H1 (cell line): Measurements from ENCODE around the gene MIPEP. TPM values are rescaled to one million over a fixed set of nuclear protein-coding genes. Genes with fewer than 3 reads are reported as not detected.

ENCODE experiments used
- CTCF ChIA-PET: fragments of 300-600 bp; sonication (Branson Sonifier 250); formaldehyde crosslinking; loops from one replicate; lab custom pipeline; 2021; ENCODE audit not compliant: partially characterized antibody; lab: Charles Lee
- POLR2A ChIA-PET: fragments of 300-600 bp; sonication (Branson Sonifier 250); formaldehyde crosslinking; loops from one replicate; lab custom pipeline; 2021; ENCODE audit warnings: inconsistent platforms; ENCODE audit not compliant: partially characterized antibody; lab: Charles Lee
- DNase-seq, 2 experiments: peaks; one replicate each; pipeline versions ENCODE4 v3.0.0 to v3.0.0-alpha.2; 2010 to 2022; ENCODE audit warnings: low spot score in 2 of 2, low read depth in 1 of 2, mixed read lengths in 1 of 2
- FAIRE-seq: peaks from 2 replicates; lab custom pipeline; 2011; peaks lifted over from hg19 to GRCh38; lab: Jason Lieb, UNC
- H2AFZ ChIP-seq: 2 replicates; pipeline ENCODE4 v1.8.1; 2012; ENCODE audit warnings: low read length, inconsistent platforms
- H2AK5ac ChIP-seq: 2 replicates; pipeline ENCODE4 v1.6.1; 2013; ENCODE audit warnings: low read depth, low read length
- H2BK120ac ChIP-seq: replicated peaks from 2 replicates; pipeline ENCODE3; 2013; ENCODE audit warnings: low read depth, low read length, inconsistent platforms
- H2BK12ac ChIP-seq: 2 replicates; pipeline ENCODE4 v1.6.1; 2013; ENCODE audit warnings: low read depth, low read length
- H2BK15ac ChIP-seq: 2 replicates; pipeline ENCODE4 v1.6.1; 2013; ENCODE audit warnings: low read length
- H2BK20ac ChIP-seq: 2 replicates; pipeline ENCODE4 v1.6.1; 2013; ENCODE audit warnings: low read length
- H2BK5ac ChIP-seq: 2 replicates; pipeline ENCODE4 v1.6.1; 2013; ENCODE audit warnings: low read depth, low read length
- H3K14ac ChIP-seq: 2 replicates; pipeline ENCODE4 v1.6.1; 2013; ENCODE audit warnings: inconsistent platforms; ENCODE audit not compliant: insufficient read length
- H3K18ac ChIP-seq: 2 replicates; pipeline ENCODE4 v1.6.1; 2013; ENCODE audit warnings: low read length; ENCODE audit errors: extremely low read depth
- H3K23ac ChIP-seq: 2 replicates; pipeline ENCODE4 v1.6.1; 2013; ENCODE audit warnings: inconsistent platforms; ENCODE audit not compliant: insufficient read length
- H3K23me2 ChIP-seq: 2 replicates; pipeline ENCODE4 v1.6.1; 2013; ENCODE audit warnings: low read depth, low read length
- H3K27ac ChIP-seq: 2 replicates; pipeline ENCODE4 v1.6.1; 2011; ENCODE audit warnings: low read depth, low read length, inconsistent platforms
- H3K27me3 ChIP-seq, 4 experiments: replicated peaks in 1 of 4; 1 replicate in 1 of 4; 2 replicates in 3 of 4; pipeline versions ENCODE4 v1.6.1 to v1.8.1; 2011 to 2013; ENCODE audit warnings: low read length in 3 of 4, mild to moderate bottlenecking in 3 of 4, inconsistent platforms in 2 of 4, mixed read lengths in 2 of 4, moderate library complexity in 1 of 4; ENCODE audit not compliant: control insufficient read depth in 3 of 4, insufficient read depth in 3 of 4; ENCODE audit errors: extremely low read depth in 1 of 4
- H3K36me3 ChIP-seq, 4 experiments: 2 replicates each; pipeline versions ENCODE4 v1.6.1 to v1.8.1; 2011 to 2013; ENCODE audit warnings: mild to moderate bottlenecking in 4 of 4, low read length in 3 of 4, moderate library complexity in 2 of 4, control low read depth in 1 of 4, inconsistent platforms in 1 of 4; ENCODE audit not compliant: insufficient read depth in 4 of 4, control insufficient read depth in 2 of 4
- H3K4ac ChIP-seq: replicated peaks from 2 replicates; pipeline ENCODE3; 2013; ENCODE audit warnings: low read length, low read depth, mixed read lengths, inconsistent platforms; ENCODE audit not compliant: insufficient read length
- H3K4me1 ChIP-seq, 4 experiments: replicated peaks in 1 of 4; 1 replicate in 1 of 4; 2 replicates in 3 of 4; pipeline versions ENCODE4 v1.6.1 to v1.8.1; 2011 to 2013; ENCODE audit warnings: low read length in 3 of 4, inconsistent platforms in 2 of 4, mixed read lengths in 1 of 4; ENCODE audit not compliant: insufficient read depth in 4 of 4, control insufficient read depth in 3 of 4
- H3K4me2 ChIP-seq, 2 experiments: 2 replicates each; pipeline versions ENCODE4 v1.6.1 to v1.8.1; 2011 to 2013; ENCODE audit warnings: low read depth in 2 of 2, low read length in 2 of 2, control low read depth in 1 of 2, inconsistent platforms in 1 of 2, mild to moderate bottlenecking in 1 of 2; ENCODE audit not compliant: insufficient read depth in 1 of 2
- H3K4me3 ChIP-seq, 4 experiments: fragments of 200-600, 300-600 bp in 1 of 4; sonication (generic), shearing (Covaris generic), sonication (Bioruptor Twin) in 1 of 4; 2 replicates each; pipeline versions ENCODE4 v1.5.1 to v1.8.1; 2011 to 2016; ENCODE audit warnings: low read length in 4 of 4, low read depth in 3 of 4, control low read depth in 2 of 4, inconsistent platforms in 2 of 4, mild to moderate bottlenecking in 2 of 4, mixed read lengths in 1 of 4, moderate library complexity in 1 of 4; ENCODE audit not compliant: insufficient read depth in 2 of 4; ENCODE audit errors: extremely low read depth in 1 of 4
- H3K56ac ChIP-seq: replicated peaks from 2 replicates; pipeline ENCODE3; 2013; ENCODE audit warnings: low read depth, mild to moderate bottlenecking, mixed read lengths, low read length, inconsistent platforms; ENCODE audit not compliant: insufficient read length
- H3K79me1 ChIP-seq: 2 replicates; pipeline ENCODE4 v1.6.1; 2013; ENCODE audit warnings: low read depth, low read length, control low read depth
- H3K79me2 ChIP-seq, 2 experiments: 2 replicates each; pipeline versions ENCODE4 v1.6.1 to v1.8.1; 2012 to 2013; ENCODE audit warnings: low read length in 2 of 2, mild to moderate bottlenecking in 2 of 2, inconsistent platforms in 1 of 2; ENCODE audit not compliant: insufficient read depth in 2 of 2, control insufficient read depth in 1 of 2
- H3K9ac ChIP-seq, 4 experiments: replicated peaks in 1 of 4; 1 replicate in 1 of 4; 2 replicates in 3 of 4; pipeline versions ENCODE4 v1.6.1 to v1.8.1; 2011 to 2013; ENCODE audit warnings: low read depth in 3 of 4, low read length in 3 of 4, control low read depth in 2 of 4, mild to moderate bottlenecking in 2 of 4, moderate library complexity in 2 of 4, inconsistent platforms in 1 of 4; ENCODE audit errors: extremely low read depth in 1 of 4
- H3K9me3 ChIP-seq, 2 experiments: 2 replicates each; pipeline versions ENCODE4 v1.6.1 to v1.8.1; 2012 to 2013; ENCODE audit warnings: mild to moderate bottlenecking in 2 of 2, moderate library complexity in 2 of 2, control low read depth in 1 of 2, inconsistent platforms in 1 of 2, low read depth in 1 of 2, low read length in 1 of 2, mixed read lengths in 1 of 2; ENCODE audit not compliant: insufficient read depth in 2 of 2
- H4K20me1 ChIP-seq, 2 experiments: replicated peaks in 1 of 2; 2 replicates each; pipeline versions ENCODE3 to v1.8.1; 2011 to 2013; ENCODE audit warnings: inconsistent platforms in 2 of 2, low read length in 2 of 2, mild to moderate bottlenecking in 1 of 2; ENCODE audit not compliant: insufficient read depth in 2 of 2, control insufficient read depth in 1 of 2
- H4K5ac ChIP-seq: 2 replicates; pipeline ENCODE4 v1.6.1; 2013; ENCODE audit warnings: low read length, low read depth, mixed read lengths, inconsistent platforms; ENCODE audit not compliant: insufficient read length
- H4K8ac ChIP-seq: 2 replicates; pipeline ENCODE4 v1.8.0; 2013; ENCODE audit warnings: mild to moderate bottlenecking, moderate library complexity, low read length, inconsistent platforms; ENCODE audit not compliant: insufficient read depth; ENCODE audit errors: extremely low read depth
- H4K91ac ChIP-seq: replicated peaks from 2 replicates; pipeline ENCODE3; 2013; ENCODE audit warnings: low read length, mixed read lengths, inconsistent platforms; ENCODE audit not compliant: insufficient read length
- CEBPB ChIP-seq: IDR thresholded peaks from 2 replicates; pipeline ENCODE4 v1.6.1; 2012; ENCODE audit warnings: low read depth, low read length
- CTCF ChIP-seq, 3 experiments: IDR thresholded peaks; 1 replicate in 2 of 3; 2 replicates in 1 of 3; pipeline versions ENCODE4 v1.5.1 to v1.6.1; 2011; ENCODE audit warnings: low read length in 3 of 3, mild to moderate bottlenecking in 3 of 3, inconsistent platforms in 2 of 3, low read depth in 1 of 3, moderate library complexity in 1 of 3; ENCODE audit not compliant: insufficient read depth in 1 of 3; ENCODE audit errors: control extremely low read depth in 1 of 3
- JUN ChIP-seq: IDR thresholded peaks from 2 replicates; pipeline ENCODE4 v1.6.1; 2011; ENCODE audit warnings: low read depth, mild to moderate bottlenecking, improper control_type of control experiment, low read length
- SP1 ChIP-seq: IDR thresholded peaks from 2 replicates; pipeline ENCODE4 v1.6.1; 2011; ENCODE audit warnings: low read depth, low read length
- YY1 ChIP-seq: IDR thresholded peaks from 2 replicates; pipeline ENCODE4 v1.6.1; 2011; ENCODE audit warnings: low read depth, mild to moderate bottlenecking, low read length
- ZNF274 ChIP-seq: IDR thresholded peaks from 2 replicates; pipeline ENCODE4 v1.7.0; 2012; ENCODE audit warnings: low read length, borderline replicate concordance; ENCODE audit errors: extremely low read depth
- WGBS, 2 experiments: shearing (Covaris generic) in 1 of 2; methylation state at CpG; one replicate each; pipeline versions ENCODE4 v1.1.6 to v1.1.7; 2013 to 2015; ENCODE audit warnings: low lambda C conversion rate in 2 of 2, mixed read lengths in 2 of 2, inconsistent platforms in 1 of 2, low coverage in 1 of 2, missing lambda C conversion rate in 1 of 2; ENCODE audit not compliant: insufficient replicate concordance in 2 of 2, insufficient coverage in 1 of 2, insufficient read length in 1 of 2; ENCODE audit errors: extremely low coverage in 1 of 2, missing lambda C conversion rate in 1 of 2; 5-methylcytosine and 5-hydroxymethylcytosine counted together
- polyA plus RNA-seq, 7 experiments: library from polyadenylated mRNA; depleted of rRNA in 3 of 7; stranded (reverse) in 5 of 7; unstranded in 2 of 7; fragments of >200 nt in 5 of 7; fragments of 200-250 nt in 2 of 7; gene quantifications; 1 replicate in 5 of 7; 2 replicates in 1 of 7; 4 replicates in 1 of 7; pipeline versions ENCODE4 v1.2.1 to v1.2.3, GENCODE V29; 2011 to 2013; ENCODE audit warnings: missing spikeins in 2 of 7, mixed read lengths in 2 of 7
- total RNA-seq: library from RNA; stranded (reverse); fragmentation: NEBNext Ultra II Directional; extraction: Animal tissue kit (Norgen Biotek cat#: 25700); gene quantifications from 2 replicates; pipeline ENCODE4 v1.2.1, GENCODE V29; 2021

The MIPEP gene
- total and polyA plus RNA-seq, 2 of the 8 experiments (the other 6 are each of a cell fraction or from before 2014, with no cell fraction given), result 24.0 to 24.2 TPM

GRCh38 chr13:23778002-23778652 is 111.1 kb downstream of the MIPEP start:
- H2BK15ac ChIP-seq, result no peak overlapping the region
- H3K79me2 ChIP-seq, result no peaks in the 10 kb centered on the region
- no peak overlapping the region for H4K5ac ChIP-seq
- 0 out of 8 replicates have a peak, but pooled peaks cover 0 to 3% (median 0%) of the 10 kb centered on the region in 4 experiments for H3K36me3 ChIP-seq
- no peaks in the 10 kb centered on the region for H4K20me1 ChIP-seq
- no peaks in the 10 kb centered on the region; a peak in 1 of 7 replicates for H3K4me1 ChIP-seq
- H3K4me2 ChIP-seq, result no peak overlapping the region
- DNase-seq, result no peak
- no peak overlapping the region for H3K9ac ChIP-seq
- H3K27me3 ChIP-seq, result no peaks in the 10 kb centered on the region
- no peak overlapping the region for H4K8ac ChIP-seq
- H3K23ac ChIP-seq, result no peak overlapping the region
- WGBS, 2 experiments, result 43% methylated on average over 2 of the region's 2 CpGs; no CpG with 5 or more reads in 1 of the 2 experiments
- H3K27ac ChIP-seq, result no peak overlapping the region
- peaks cover 13 to 17% of the 10 kb centered on the region in 2 experiments for H3K9me3 ChIP-seq
- no peaks in the 10 kb centered on the region for H3K79me1 ChIP-seq
- no peak overlapping the region for H3K56ac ChIP-seq
- ChIA-PET POLR2A (no interaction called here), CTCF (interaction anchor here (0.7 to 1.6 kb wide), 5 partner anchors 10 to 311 kb away, joined by 3 to 7 read pairs (median 4); no protein-coding TSS in a partner anchor)
- H2BK5ac ChIP-seq, result no peak overlapping the region
- H2AK5ac ChIP-seq, result no peak overlapping the region
- no peak overlapping the region for H4K91ac ChIP-seq
- H2AFZ ChIP-seq, result no peak overlapping the region
- no peak overlapping the region for H3K18ac ChIP-seq
- no peak overlapping the region for H3K4me3 ChIP-seq
- no peak overlapping the region for H3K4ac ChIP-seq
- H3K23me2 ChIP-seq, result no peaks in the 10 kb centered on the region
- H2BK12ac ChIP-seq, result no peak overlapping the region
- no peak overlapping the region for H2BK20ac ChIP-seq
- TF ChIP-seq SP1 (no peak), ZNF274 (no peak), YY1 (no peak), JUN (no peak), CEBPB (peak; percentile 81; the same call in 1 of the 2 replicates), CTCF (IDR thresholded peaks at IDR 0.05; ENCODE audit: control extremely low read depth in 1 of 3, insufficient read depth in 1 of 3, low read depth in 1 of 3, low read length in 3 of 3) (peak in 2 of 3 experiments; percentile 6 to 16; a peak in 2 of 4 replicates)
- H2BK120ac ChIP-seq, result no peak overlapping the region
- H3K14ac ChIP-seq, result no peak overlapping the region
- no peak for FAIRE-seq
